Osteoblast (primary cell): ENCODE data around the gene YPEL3. TPM values are rescaled to one million over a fixed set of nuclear protein-coding genes. Genes with fewer than 3 reads are reported as not detected.

Source experiments
- DNase-seq: peaks from one replicate; pipeline ENCODE4 v3.0.0; 2011; ENCODE audit warnings: low spot score, mixed read lengths; ENCODE audit not compliant: insufficient read length; ENCODE audit errors: missing footprints
- H2AFZ ChIP-seq: 2 replicates; pipeline ENCODE4 v1.6.0; 2011; ENCODE audit warnings: mild to moderate bottlenecking, low read length
- H3K27ac ChIP-seq: 2 replicates; pipeline ENCODE4 v1.5.1; 2011; ENCODE audit warnings: mild to moderate bottlenecking, low read depth, low read length, moderate library complexity
- H3K27me3 ChIP-seq: 2 replicates; pipeline ENCODE4 v1.6.0; 2012; ENCODE audit warnings: mild to moderate bottlenecking, control low read depth, inconsistent platforms, low read length, moderate library complexity; ENCODE audit not compliant: insufficient read depth
- H3K36me3 ChIP-seq: 2 replicates; pipeline ENCODE4 v1.5.1; 2011; ENCODE audit warnings: mild to moderate bottlenecking, low read length, control low read depth, moderate library complexity; ENCODE audit not compliant: insufficient read depth
- H3K4me1 ChIP-seq: 2 replicates; pipeline ENCODE4 v1.5.1; 2011; ENCODE audit warnings: mild to moderate bottlenecking, low read length, control low read depth, moderate library complexity; ENCODE audit not compliant: insufficient read depth
- H3K4me2 ChIP-seq: 2 replicates; pipeline ENCODE4 v1.6.0; 2011; ENCODE audit warnings: mild to moderate bottlenecking, low read length; ENCODE audit not compliant: insufficient read depth
- H3K4me3 ChIP-seq: fragments of 200-600 bp; sonication (generic); 3 replicates; pipeline ENCODE4 v1.5.1; 2012; ENCODE audit warnings: mild to moderate bottlenecking, low read length, inconsistent platforms; ENCODE audit not compliant: insufficient read depth
- H3K79me2 ChIP-seq: 2 replicates; pipeline ENCODE4 v1.6.0; 2012; ENCODE audit warnings: mild to moderate bottlenecking, low read length, control low read depth, inconsistent platforms; ENCODE audit not compliant: insufficient read depth
- H3K9me3 ChIP-seq: 2 replicates; pipeline ENCODE4 v1.5.1; 2011; ENCODE audit warnings: low read depth, low read length, control low read depth
- H4K20me1 ChIP-seq: 2 replicates; pipeline ENCODE4 v1.6.0; 2012; ENCODE audit warnings: mild to moderate bottlenecking, low read length, control low read depth; ENCODE audit not compliant: insufficient read depth
- CTCF ChIP-seq: IDR thresholded peaks from 2 replicates; pipeline ENCODE4 v1.5.1; 2011; ENCODE audit warnings: mild to moderate bottlenecking, low read depth, low read length, moderate library complexity; ENCODE audit errors: extremely low read depth
- total RNA-seq: library from RNA; depleted of rRNA; stranded (reverse); fragments of >200 nt; gene quantifications from 2 replicates; pipeline ENCODE4 v1.2.3, GENCODE V29; 2012

Gene YPEL3
- total RNA-seq, 1 donor, result 28.2 TPM

GRCh38 chr16:30054451-30054850 lies 41.6 kb downstream of the YPEL3 start:
- TF ChIP-seq CTCF, result no peak
- DNase-seq, result peak; percentile 69
- no peak overlapping the region for H3K4me3 ChIP-seq
- no peaks in the 10 kb centered on the region for H3K9me3 ChIP-seq
- no peak overlapping the region for H2AFZ ChIP-seq
- H3K4me2 ChIP-seq, result peak overlapping the region; percentile 29
- H3K4me1 ChIP-seq, result peaks cover 23% of the 10 kb centered on the region
- no peaks in the 10 kb centered on the region for H4K20me1 ChIP-seq
- peaks cover 11% of the 10 kb centered on the region for H3K79me2 ChIP-seq
- peak overlapping the region; percentile 77 for H3K27ac ChIP-seq
- no peaks in the 10 kb centered on the region for H3K27me3 ChIP-seq
- H3K36me3 ChIP-seq, result peaks cover 10% of the 10 kb centered on the region

- Histone ChIP-seq H4K20me1 (no peaks in the 10 kb centered on the region), H3K4me1 (peaks cover 23% of the 10 kb centered on the region), H3K79me2 (peaks cover 11% of the 10 kb centered on the region), H3K36me3 (peaks cover 5% of the 10 kb centered on the region), H3K27me3 (no peaks in the 10 kb centered on the region), H3K9me3 (no peaks in the 10 kb centered on the region), H3K27ac (peak overlapping the region; percentile 77), H2AFZ (peak overlapping the region; percentile 89), H3K4me3 (peak overlapping the region; percentile 94), H3K4me2 (peak overlapping the region; percentile 98)
- peak; percentile 86 for DNase-seq
- no peak for TF ChIP-seq CTCF
Observed at GRCh38 chr16:30053376-30054015, 42.5 kb downstream of the YPEL3 start.

- peak overlapping the region; percentile 94 for H3K4me3 ChIP-seq
- no peaks in the 10 kb centered on the region for H3K9me3 ChIP-seq
- H4K20me1 ChIP-seq, result no peaks in the 10 kb centered on the region
- peak overlapping the region; percentile 77 for H3K27ac ChIP-seq
- H3K27me3 ChIP-seq, result no peaks in the 10 kb centered on the region
- H3K79me2 ChIP-seq, result peaks cover 11% of the 10 kb centered on the region
- no peak for TF ChIP-seq CTCF
- peak overlapping the region; percentile 98 for H3K4me2 ChIP-seq
- H3K36me3 ChIP-seq, result peaks cover 5% of the 10 kb centered on the region
- H3K4me1 ChIP-seq, result peaks cover 23% of the 10 kb centered on the region
- peak overlapping the region; percentile 89 for H2AFZ ChIP-seq
- DNase-seq, result peak; percentile 99
Observed at GRCh38 chr16:30052671-30053372, 43.2 kb downstream of the YPEL3 start.

- Histone ChIP-seq H3K27ac (peak overlapping the region; percentile 8), H4K20me1 (no peaks in the 10 kb centered on the region)
Observed at GRCh38 chr16:30051518-30051917, 44.5 kb downstream of the YPEL3 start.

More at GRCh38 chr16:30051518-30051917, 44.5 kb downstream of the YPEL3 start:
- TF ChIP-seq CTCF, result no peak
- H3K36me3 ChIP-seq, result peaks cover 3% of the 10 kb centered on the region
- H2AFZ ChIP-seq, result peak overlapping the region; percentile 85
- peaks cover 11% of the 10 kb centered on the region for H3K79me2 ChIP-seq
- H3K4me3 ChIP-seq, result no peak overlapping the region
- H3K4me2 ChIP-seq, result peak overlapping the region; percentile 26
- H3K4me1 ChIP-seq, result peaks cover 23% of the 10 kb centered on the region
- no peaks in the 10 kb centered on the region for H3K27me3 ChIP-seq
- peak; percentile 96 for DNase-seq
- H3K9me3 ChIP-seq, result no peaks in the 10 kb centered on the region
